ENCODE data around the gene KCNQ1.

Gene KCNQ1

GRCh38 chr11:2539371-2540222, 94.8 kb downstream of the KCNQ1 start:
- DNase-seq: no peak

GRCh38 chr11:2540223-2540991, 95.6 kb downstream of the KCNQ1 start:
- DNase-seq: no peak

- no peak for DNase-seq
Observed at GRCh38 chr11:2540992-2541680, 96.3 kb downstream of the KCNQ1 start.

- DNase-seq: no peak
Observed at GRCh38 chr11:2541881-2542361, 97.1 kb downstream of the KCNQ1 start.

GRCh38 chr11:2542406-2542805, 97.6 kb downstream of the KCNQ1 start:
- DNase-seq: no peak

- DNase-seq: no peak
Observed at GRCh38 chr11:2547806-2548205, 103.0 kb downstream of the KCNQ1 start.

DNA sequence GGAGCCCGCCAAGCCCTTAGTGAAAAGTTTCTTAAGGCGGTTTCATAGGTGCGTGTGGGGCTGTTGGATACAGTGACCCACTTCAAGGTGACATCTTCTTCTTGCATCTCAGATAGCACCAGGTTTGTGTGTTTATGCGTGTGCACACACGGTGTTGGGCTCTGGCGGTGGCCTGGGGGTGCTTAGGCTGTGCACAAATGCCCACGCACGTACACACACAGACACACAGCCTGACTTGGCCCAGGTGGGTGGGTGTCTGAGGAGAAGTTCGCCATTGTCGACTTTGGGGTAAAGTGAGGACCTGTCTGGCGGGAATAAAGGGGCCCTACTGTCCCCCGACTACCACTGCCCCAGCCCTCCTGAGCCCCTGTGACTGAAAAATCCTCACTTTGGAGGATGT, 103.8 kb downstream of the KCNQ1 start:
- no peak for DNase-seq

- DNase-seq: no peak
Observed at GRCh38 chr11:2549080-2549479, 104.3 kb downstream of the KCNQ1 start.

DNA sequence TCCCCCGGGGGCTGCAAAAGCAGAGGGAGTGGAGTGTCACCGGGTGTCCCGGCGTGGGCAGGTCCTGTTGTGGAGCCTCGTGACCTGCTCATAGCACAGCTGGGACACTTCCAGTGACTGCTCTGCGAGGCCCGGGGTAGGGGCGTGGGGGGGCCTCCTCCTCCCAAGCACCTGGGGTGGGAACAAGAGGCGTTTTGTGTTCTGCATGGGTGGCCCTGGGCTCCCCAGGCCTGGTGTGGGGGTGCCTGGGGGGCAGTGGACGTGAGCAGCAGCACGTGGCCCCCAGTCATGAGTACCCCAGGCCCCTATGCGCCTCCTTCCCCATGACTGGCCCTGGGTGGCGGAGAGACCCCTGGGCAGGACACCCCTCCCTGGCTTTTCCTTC, 104.7 kb downstream of the KCNQ1 start:
- DNase-seq: no peak

GRCh38 chr11:2549876-2550605, 105.2 kb downstream of the KCNQ1 start:
- no peak for DNase-seq

DNA sequence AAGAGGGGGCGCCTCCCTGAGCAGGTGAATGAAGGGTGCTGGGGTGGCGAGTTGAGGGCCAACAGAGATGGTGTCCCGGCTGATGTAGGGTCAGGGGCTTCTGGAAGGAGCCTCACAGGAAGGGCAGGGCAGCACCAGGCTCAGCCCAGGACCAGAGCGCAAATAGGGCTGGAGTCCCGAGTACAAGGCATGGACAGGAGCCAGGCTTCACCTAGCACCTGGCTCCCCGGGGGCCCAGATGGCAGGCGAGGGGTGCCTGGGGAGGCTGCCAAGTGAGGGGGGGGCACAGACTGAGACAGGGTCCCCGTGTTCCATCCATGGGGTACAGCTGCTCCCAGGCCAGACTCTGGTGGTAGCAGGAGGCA, 105.8 kb downstream of the KCNQ1 start:
- DNase-seq: no peak

- no peak for DNase-seq
Observed at GRCh38 chr11:2551131-2551530, 106.3 kb downstream of the KCNQ1 start.

GRCh38 chr11:2552210-2552609, 107.4 kb downstream of the KCNQ1 start:
- DNase-seq: no peak

GRCh38 chr11:2553198-2553597, 108.4 kb downstream of the KCNQ1 start:
- DNase-seq: no peak

DNA sequence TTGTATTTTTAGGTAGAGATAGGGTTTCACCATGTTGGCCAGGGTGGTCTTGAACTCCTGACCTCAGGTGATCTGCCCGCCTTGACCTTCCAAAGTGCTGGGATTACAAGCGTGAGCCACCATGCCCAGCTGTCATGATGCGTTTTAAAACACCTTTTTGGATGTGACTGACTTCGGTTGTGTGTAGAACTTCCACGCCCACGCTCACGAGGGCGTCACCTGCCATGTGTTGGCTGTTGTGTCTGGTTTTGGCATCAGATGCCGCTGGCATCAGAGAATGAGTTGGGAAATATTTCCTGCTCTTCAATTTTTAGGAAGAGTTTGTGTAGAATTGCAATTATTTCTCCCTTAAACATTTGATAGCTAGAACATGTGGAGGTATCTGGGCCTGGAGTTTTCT, 109.1 kb downstream of the KCNQ1 start:
- no peak for DNase-seq

GRCh38 chr11:2554338-2555207, 109.8 kb downstream of the KCNQ1 start:
- DNase-seq: no peak

GRCh38 chr11:2555336-2555735, 110.5 kb downstream of the KCNQ1 start:
- DNase-seq: no peak

GRCh38 chr11:2555891-2556290, 111.1 kb downstream of the KCNQ1 start:
- no peak for DNase-seq

GRCh38 chr11:2557381-2557780, 112.6 kb downstream of the KCNQ1 start:
- DNase-seq: no peak

- DNase-seq: no peak
Observed at GRCh38 chr11:2558397-2558796, 113.6 kb downstream of the KCNQ1 start.

DNA sequence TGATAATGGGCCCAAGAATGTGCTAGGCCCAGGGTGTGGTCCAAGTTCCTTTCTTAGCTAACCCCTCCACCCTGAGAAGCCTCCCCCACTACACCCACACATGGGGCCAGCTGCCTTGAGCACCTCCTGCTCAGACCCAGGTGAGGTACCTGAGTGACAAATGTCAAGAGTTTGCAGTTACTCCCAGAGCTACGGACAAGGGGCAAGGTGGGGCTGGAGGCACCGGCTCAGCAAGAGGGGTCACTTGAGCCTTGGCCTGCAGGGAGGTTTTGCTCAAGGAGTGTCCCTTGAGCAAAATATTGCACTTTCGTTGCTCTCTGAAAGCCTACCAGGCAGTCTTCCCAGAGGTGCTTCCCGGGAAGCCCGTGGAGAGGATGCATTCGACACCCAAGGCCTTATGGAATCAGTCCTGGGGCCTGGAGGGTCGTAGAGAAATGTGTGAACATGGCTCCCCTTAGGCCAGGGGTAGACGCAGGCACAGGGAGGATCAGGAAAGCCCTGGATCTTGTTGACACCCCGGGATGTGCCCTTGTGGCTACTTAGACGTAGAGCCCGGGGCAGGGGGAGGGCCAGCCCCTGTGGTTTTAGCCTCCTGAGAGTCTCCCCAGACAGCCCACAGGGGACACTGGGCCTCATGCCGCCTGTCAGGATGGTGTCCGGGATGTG, 114.2 kb downstream of the KCNQ1 start:
- no peak for DNase-seq
